Germinal center (tissue), 1 donor: ENCODE results near the gene MAP2.
A peak's percentile ranks its signal among the peaks of the same experiment; 100 is the strongest.
"Not testable (repeated sequence)": the region's sequence is repeated elsewhere in the genome, so short reads cannot be mapped to it uniquely, and the experiment has no call there.

Experiments used
- DNase-seq: peaks from one replicate; pipeline ENCODE4 v3.0.0; 2012; ENCODE audit warnings: mixed read lengths, low spot score

Gene MAP2

GRCh38 chr2:209591021-209591420, 167.2 kb downstream of the MAP2 start:
- DNase-seq, result no peak

- DNase-seq, result no peak
Observed at GRCh38 chr2:209592106-209592505, 168.3 kb downstream of the MAP2 start.

- no peak for DNase-seq
Observed at GRCh38 chr2:209593930-209594329, 170.1 kb downstream of the MAP2 start.

GRCh38 chr2:209596262-209596661, 172.4 kb downstream of the MAP2 start:
- DNase-seq, result no peak

GRCh38 chr2:209598227-209598626, 174.4 kb downstream of the MAP2 start:
- DNase-seq, result not testable (repeated sequence)

- DNase-seq, result no peak
Observed at GRCh38 chr2:209600341-209601171, 176.7 kb downstream of the MAP2 start.

- DNase-seq, result no peak
Observed at GRCh38 chr2:209601497-209601896, 177.7 kb downstream of the MAP2 start.

- no peak for DNase-seq
Observed at GRCh38 chr2:209602259-209602658, 178.4 kb downstream of the MAP2 start.

- no peak for DNase-seq
Observed at GRCh38 chr2:209609531-209609930, 185.7 kb downstream of the MAP2 start.

- no peak for DNase-seq
Observed at GRCh38 chr2:209610631-209611030, 186.8 kb downstream of the MAP2 start.

- DNase-seq, result no peak
Observed at GRCh38 chr2:209613649-209614305, 189.9 kb downstream of the MAP2 start.

- no peak for DNase-seq
Observed at GRCh38 chr2:209614690-209615369, 191.0 kb downstream of the MAP2 start.

- DNase-seq, result peak; percentile 25
Observed at GRCh38 chr2:209619782-209620181, 195.9 kb downstream of the MAP2 start.

GRCh38 chr2:209624192-209624938, 200.5 kb downstream of the MAP2 start:
- DNase-seq, result no peak

- DNase-seq, result no peak
Observed at GRCh38 chr2:209629597-209629996, 205.8 kb downstream of the MAP2 start.

GRCh38 chr2:209633911-209634310, 210.1 kb downstream of the MAP2 start:
- DNase-seq, result no peak

GRCh38 chr2:209636076-209636475, 212.2 kb downstream of the MAP2 start:
- DNase-seq, result no peak

- no peak for DNase-seq
Observed at GRCh38 chr2:209637293-209637692, 213.4 kb downstream of the MAP2 start.

GRCh38 chr2:209638346-209638745, 214.5 kb downstream of the MAP2 start:
- DNase-seq, result no peak

- DNase-seq, result no peak
Observed at GRCh38 chr2:209640358-209640757, 216.5 kb downstream of the MAP2 start.

GRCh38 chr2:209642146-209642820, 218.4 kb downstream of the MAP2 start:
- DNase-seq, result no peak

- DNase-seq, result no peak
Observed at GRCh38 chr2:209644842-209645241, 221.0 kb downstream of the MAP2 start.
